ENCODE results near the gene C1QTNF8. TPM values are rescaled to one million over a fixed set of nuclear protein-coding genes. Genes with fewer than 3 reads are reported as not detected.

Gene C1QTNF8
- total and polyA plus RNA-seq, 4 donors = 0.08 to 0.74 TPM; not detected in 2

- TF ChIP-seq, protein P1, sequence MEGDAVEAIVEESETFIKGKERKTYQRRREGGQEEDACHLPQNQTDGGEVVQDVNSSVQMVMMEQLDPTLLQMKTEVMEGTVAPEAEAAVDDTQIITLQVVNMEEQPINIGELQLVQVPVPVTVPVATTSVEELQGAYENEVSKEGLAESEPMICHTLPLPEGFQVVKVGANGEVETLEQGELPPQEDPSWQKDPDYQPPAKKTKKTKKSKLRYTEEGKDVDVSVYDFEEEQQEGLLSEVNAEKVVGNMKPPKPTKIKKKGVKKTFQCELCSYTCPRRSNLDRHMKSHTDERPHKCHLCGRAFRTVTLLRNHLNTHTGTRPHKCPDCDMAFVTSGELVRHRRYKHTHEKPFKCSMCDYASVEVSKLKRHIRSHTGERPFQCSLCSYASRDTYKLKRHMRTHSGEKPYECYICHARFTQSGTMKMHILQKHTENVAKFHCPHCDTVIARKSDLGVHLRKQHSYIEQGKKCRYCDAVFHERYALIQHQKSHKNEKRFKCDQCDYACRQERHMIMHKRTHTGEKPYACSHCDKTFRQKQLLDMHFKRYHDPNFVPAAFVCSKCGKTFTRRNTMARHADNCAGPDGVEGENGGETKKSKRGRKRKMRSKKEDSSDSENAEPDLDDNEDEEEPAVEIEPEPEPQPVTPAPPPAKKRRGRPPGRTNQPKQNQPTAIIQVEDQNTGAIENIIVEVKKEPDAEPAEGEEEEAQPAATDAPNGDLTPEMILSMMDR (IDR thresholded peaks at IDR 0.05; ENCODE audit: control extremely low read depth, extremely low read depth) = no peak
- Histone ChIP-seq H3K27me3 (ENCODE audit: control insufficient read depth in 3 of 3, insufficient read depth in 3 of 3, low read length in 2 of 3) (peaks cover 0 to 5% (median 0%) of the 10 kb centered on the region in 3 donors), H3K9me3 (ENCODE audit: control insufficient read depth in 4 of 4, insufficient read depth in 3 of 4, low read length in 3 of 4) (no peaks in the 10 kb centered on the region), H3K27ac (ENCODE audit: low read depth in 1 of 2, low read length in 1 of 2) (no peak overlapping the region), H3K36me3 (ENCODE audit: control insufficient read depth in 4 of 4, insufficient read depth in 4 of 4, low read length in 4 of 4) (no peaks in the 10 kb centered on the region), H3K4me1 (ENCODE audit: control insufficient read depth in 5 of 5, insufficient read depth in 5 of 5, low read length in 5 of 5) (no peaks in the 10 kb centered on the region), H3K9ac (ENCODE audit: insufficient read depth in 1 of 2, low read length in 2 of 2) (no peak overlapping the region), H3K4me3 (no peak overlapping the region)
- 56 to 63% methylated on average over 8 of the region's 8 CpGs for WGBS, 2 donors
- no peak for ATAC-seq (ENCODE audit: insufficient read depth, low FRiP score)
- no peak for DNase-seq
These were observed 45.1 kb upstream of the C1QTNF8 start for GRCh38 chr16:1141191-1141590.

DNA sequence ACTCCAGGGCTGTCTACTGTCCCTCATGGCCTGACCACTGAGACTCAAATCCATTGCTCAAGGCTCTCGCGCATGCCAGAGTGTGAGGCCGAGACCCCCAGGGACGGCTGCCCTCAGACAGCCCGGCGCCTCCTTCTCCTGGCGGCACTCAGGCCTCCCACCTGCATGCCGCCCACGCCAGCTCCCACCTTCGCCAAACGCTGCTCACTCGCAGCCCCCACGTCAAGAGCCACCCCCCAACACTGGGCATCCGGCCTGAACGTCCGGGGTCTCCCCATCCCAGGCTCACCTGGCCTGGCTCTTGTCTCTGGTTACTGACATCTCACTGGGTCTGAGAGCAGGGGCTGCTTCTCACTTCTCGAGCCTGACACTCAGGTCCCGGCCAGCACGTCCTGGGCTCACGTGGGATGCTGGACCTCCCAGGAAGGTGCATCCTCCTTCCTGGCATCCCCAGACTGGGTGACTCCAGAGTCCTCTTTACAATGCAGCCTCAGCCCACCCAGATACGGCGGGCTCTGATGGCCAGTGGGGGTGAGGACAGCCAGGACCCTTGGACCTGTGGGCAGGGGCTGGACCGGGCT, 44.6 kb upstream of the C1QTNF8 start:
- TF ChIP-seq, protein P1 (IDR thresholded peaks at IDR 0.05; ENCODE audit: control extremely low read depth, extremely low read depth) = no peak
- H3K4me1 ChIP-seq (ENCODE audit: control insufficient read depth in 5 of 5, insufficient read depth in 5 of 5, low read length in 5 of 5) = no peaks in the 10 kb centered on the region
- no peak overlapping the region for H3K27ac ChIP-seq (ENCODE audit: low read depth in 1 of 2, low read length in 1 of 2)
- WGBS, 2 donors = 77 to 84% methylated on average over 23 of the region's 23 CpGs
- no peak overlapping the region for H3K4me3 ChIP-seq
- no peaks in the 10 kb centered on the region for H3K36me3 ChIP-seq (ENCODE audit: control insufficient read depth in 4 of 4, insufficient read depth in 4 of 4, low read length in 4 of 4)
- no peak for DNase-seq
- no peak for ATAC-seq (ENCODE audit: insufficient read depth, low FRiP score)
- H3K9me3 ChIP-seq (ENCODE audit: control insufficient read depth in 4 of 4, insufficient read depth in 3 of 4, low read length in 3 of 4) = no peaks in the 10 kb centered on the region
- H3K27me3 ChIP-seq (ENCODE audit: control insufficient read depth in 3 of 3, insufficient read depth in 3 of 3, low read length in 2 of 3) = peaks cover 0 to 5% (median 0%) of the 10 kb centered on the region in 3 donors
- H3K9ac ChIP-seq (ENCODE audit: insufficient read depth in 1 of 2, low read length in 2 of 2) = no peak overlapping the region

GRCh38 chr16:1137604-1138003, 41.6 kb upstream of the C1QTNF8 start:
- Histone ChIP-seq H3K36me3 (ENCODE audit: control insufficient read depth in 4 of 4, insufficient read depth in 4 of 4, low read length in 4 of 4) (no peaks in the 10 kb centered on the region), H3K4me1 (ENCODE audit: control insufficient read depth in 5 of 5, insufficient read depth in 5 of 5, low read length in 5 of 5) (no peaks in the 10 kb centered on the region), H3K27me3 (ENCODE audit: control insufficient read depth in 3 of 3, insufficient read depth in 3 of 3, low read length in 2 of 3) (no peaks in the 10 kb centered on the region), H3K4me3 (no peak overlapping the region), H3K9ac (ENCODE audit: insufficient read depth in 1 of 2, low read length in 2 of 2) (no peak overlapping the region), H3K27ac (ENCODE audit: low read depth in 1 of 2, low read length in 1 of 2) (no peak overlapping the region), H3K9me3 (ENCODE audit: control insufficient read depth in 4 of 4, insufficient read depth in 3 of 4, low read length in 3 of 4) (peaks cover 0 to 2% (median 0%) of the 10 kb centered on the region in 4 donors)
- DNase-seq (no peak), ATAC-seq (ENCODE audit: insufficient read depth, low FRiP score) (no peak)
- 84% methylated on average over 24 of the region's 24 CpGs for WGBS, 2 donors
- TF ChIP-seq, protein P1 (IDR thresholded peaks at IDR 0.05; ENCODE audit: control extremely low read depth, extremely low read depth) = no peak

- WGBS, 2 donors = 82 to 84% methylated on average over 3 of the region's 3 CpGs
- Histone ChIP-seq H3K9ac (ENCODE audit: insufficient read depth in 1 of 2, low read length in 2 of 2) (no peak overlapping the region), H3K4me3 (no peak overlapping the region), H3K4me1 (ENCODE audit: control insufficient read depth in 5 of 5, insufficient read depth in 5 of 5, low read length in 5 of 5) (no peaks in the 10 kb centered on the region), H3K9me3 (ENCODE audit: control insufficient read depth in 4 of 4, insufficient read depth in 3 of 4, low read length in 3 of 4) (peaks cover 0 to 2% (median 0%) of the 10 kb centered on the region in 4 donors), H3K27ac (ENCODE audit: low read depth in 1 of 2, low read length in 1 of 2) (no peak overlapping the region), H3K36me3 (ENCODE audit: control insufficient read depth in 4 of 4, insufficient read depth in 4 of 4, low read length in 4 of 4) (no peaks in the 10 kb centered on the region), H3K27me3 (ENCODE audit: control insufficient read depth in 3 of 3, insufficient read depth in 3 of 3, low read length in 2 of 3) (no peaks in the 10 kb centered on the region)
- TF ChIP-seq, protein P1 (IDR thresholded peaks at IDR 0.05; ENCODE audit: control extremely low read depth, extremely low read depth) = no peak
- ATAC-seq (ENCODE audit: insufficient read depth, low FRiP score) (no peak), DNase-seq (no peak)
These were observed 39.4 kb upstream of the C1QTNF8 start for GRCh38 chr16:1135459-1135825.
